ENCODE measurements around the gene G6PC1.

- TF ChIP-seq EP300 (IDR thresholded peaks at IDR 0.05; ENCODE audit: borderline replicate concordance) (no peak), CEBPB (IDR thresholded peaks at IDR 0.05) (no peak), FOXM1 (IDR thresholded peaks at IDR 0.05; ENCODE audit: borderline replicate concordance, low read depth) (no peak), EGR1 (IDR thresholded peaks at IDR 0.05) (no peak), YY1 (IDR thresholded peaks at IDR 0.05; ENCODE audit: low read depth) (no peak), TAF1 (IDR thresholded peaks at IDR 0.05; ENCODE audit: low read depth) (no peak), CREB1 (IDR thresholded peaks at IDR 0.05; ENCODE audit: low read depth) (no peak), RAD21 (IDR thresholded peaks at IDR 0.05; ENCODE audit: low read depth) (no peak), TEAD4 (IDR thresholded peaks at IDR 0.05) (no peak), TCF12 (IDR thresholded peaks at IDR 0.05; ENCODE audit: low read depth) (no peak), ZBTB7A (IDR thresholded peaks at IDR 0.05; ENCODE audit: low read depth) (no peak)
- TF ChIP-seq, protein P1, sequence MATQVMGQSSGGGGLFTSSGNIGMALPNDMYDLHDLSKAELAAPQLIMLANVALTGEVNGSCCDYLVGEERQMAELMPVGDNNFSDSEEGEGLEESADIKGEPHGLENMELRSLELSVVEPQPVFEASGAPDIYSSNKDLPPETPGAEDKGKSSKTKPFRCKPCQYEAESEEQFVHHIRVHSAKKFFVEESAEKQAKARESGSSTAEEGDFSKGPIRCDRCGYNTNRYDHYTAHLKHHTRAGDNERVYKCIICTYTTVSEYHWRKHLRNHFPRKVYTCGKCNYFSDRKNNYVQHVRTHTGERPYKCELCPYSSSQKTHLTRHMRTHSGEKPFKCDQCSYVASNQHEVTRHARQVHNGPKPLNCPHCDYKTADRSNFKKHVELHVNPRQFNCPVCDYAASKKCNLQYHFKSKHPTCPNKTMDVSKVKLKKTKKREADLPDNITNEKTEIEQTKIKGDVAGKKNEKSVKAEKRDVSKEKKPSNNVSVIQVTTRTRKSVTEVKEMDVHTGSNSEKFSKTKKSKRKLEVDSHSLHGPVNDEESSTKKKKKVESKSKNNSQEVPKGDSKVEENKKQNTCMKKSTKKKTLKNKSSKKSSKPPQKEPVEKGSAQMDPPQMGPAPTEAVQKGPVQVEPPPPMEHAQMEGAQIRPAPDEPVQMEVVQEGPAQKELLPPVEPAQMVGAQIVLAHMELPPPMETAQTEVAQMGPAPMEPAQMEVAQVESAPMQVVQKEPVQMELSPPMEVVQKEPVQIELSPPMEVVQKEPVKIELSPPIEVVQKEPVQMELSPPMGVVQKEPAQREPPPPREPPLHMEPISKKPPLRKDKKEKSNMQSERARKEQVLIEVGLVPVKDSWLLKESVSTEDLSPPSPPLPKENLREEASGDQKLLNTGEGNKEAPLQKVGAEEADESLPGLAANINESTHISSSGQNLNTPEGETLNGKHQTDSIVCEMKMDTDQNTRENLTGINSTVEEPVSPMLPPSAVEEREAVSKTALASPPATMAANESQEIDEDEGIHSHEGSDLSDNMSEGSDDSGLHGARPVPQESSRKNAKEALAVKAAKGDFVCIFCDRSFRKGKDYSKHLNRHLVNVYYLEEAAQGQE (IDR thresholded peaks at IDR 0.05; ENCODE audit: low read depth) = no peak
- TF ChIP-seq, protein P2, sequence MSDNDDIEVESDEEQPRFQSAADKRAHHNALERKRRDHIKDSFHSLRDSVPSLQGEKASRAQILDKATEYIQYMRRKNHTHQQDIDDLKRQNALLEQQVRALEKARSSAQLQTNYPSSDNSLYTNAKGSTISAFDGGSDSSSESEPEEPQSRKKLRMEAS (IDR thresholded peaks at IDR 0.05) = no peak
- TF ChIP-seq, protein P3, sequence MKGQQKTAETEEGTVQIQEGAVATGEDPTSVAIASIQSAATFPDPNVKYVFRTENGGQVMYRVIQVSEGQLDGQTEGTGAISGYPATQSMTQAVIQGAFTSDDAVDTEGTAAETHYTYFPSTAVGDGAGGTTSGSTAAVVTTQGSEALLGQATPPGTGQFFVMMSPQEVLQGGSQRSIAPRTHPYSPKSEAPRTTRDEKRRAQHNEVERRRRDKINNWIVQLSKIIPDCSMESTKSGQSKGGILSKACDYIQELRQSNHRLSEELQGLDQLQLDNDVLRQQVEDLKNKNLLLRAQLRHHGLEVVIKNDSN (IDR thresholded peaks at IDR 0.05) = no peak
Measured at GRCh38 chr17:42901535-42902229, 1.1 kb downstream of the G6PC1 start.

All from Ishikawa (cell line).